Measurements from ENCODE around the gene CTRL.
A peak's percentile ranks its signal among the peaks of the same experiment; 100 is the strongest.

CTRL gene

DNA sequence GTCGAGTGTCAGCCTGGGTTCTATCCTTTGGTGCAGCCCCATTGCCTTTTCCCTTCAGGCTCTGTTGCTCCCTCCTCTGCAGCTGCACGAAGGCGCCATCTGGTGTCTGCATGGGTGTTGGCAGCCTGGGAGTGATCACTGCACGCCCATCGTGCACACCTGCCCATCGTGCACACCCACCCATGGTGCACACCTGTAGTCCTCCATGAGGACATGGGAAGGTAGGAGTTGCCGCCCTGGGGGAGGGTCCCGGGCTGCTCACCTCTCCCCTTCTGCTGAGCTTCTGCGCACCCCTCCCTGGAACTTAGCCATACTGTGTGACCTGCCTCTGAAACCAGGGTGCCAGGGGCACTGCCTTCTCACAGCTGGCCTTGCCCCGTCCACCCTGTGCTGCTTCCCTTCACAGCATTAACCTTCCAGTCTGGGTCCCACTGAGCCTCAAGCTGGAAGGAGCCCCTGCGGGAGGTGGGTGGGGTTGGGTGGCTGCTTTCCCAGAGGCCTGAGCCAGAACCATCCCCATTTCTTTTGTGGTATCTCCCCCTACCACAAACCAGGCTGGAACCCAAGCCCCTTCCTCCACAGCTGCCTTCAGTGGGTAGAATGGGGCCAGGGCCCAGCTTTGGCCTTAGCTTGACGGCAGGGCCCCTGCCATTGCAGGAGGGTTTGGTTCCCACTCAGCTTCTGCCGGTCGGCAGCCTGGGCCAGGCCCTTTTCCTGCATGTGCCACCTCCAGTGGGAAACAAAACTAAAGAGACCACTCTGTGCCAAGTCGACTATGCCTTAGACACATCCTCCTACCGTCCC is 2.9 kb downstream of the CTRL start:
- ChIA-PET POLR2A (no interaction called here), CTCF (interaction anchor here (0.7 to 16.7 kb wide), 31 partner anchors 8 to 444 kb away, joined by 3 to 227 read pairs (median 4); partner anchors contain the start of genes NRN1L and PSMB10)
- TF ChIP-seq, protein P1, sequence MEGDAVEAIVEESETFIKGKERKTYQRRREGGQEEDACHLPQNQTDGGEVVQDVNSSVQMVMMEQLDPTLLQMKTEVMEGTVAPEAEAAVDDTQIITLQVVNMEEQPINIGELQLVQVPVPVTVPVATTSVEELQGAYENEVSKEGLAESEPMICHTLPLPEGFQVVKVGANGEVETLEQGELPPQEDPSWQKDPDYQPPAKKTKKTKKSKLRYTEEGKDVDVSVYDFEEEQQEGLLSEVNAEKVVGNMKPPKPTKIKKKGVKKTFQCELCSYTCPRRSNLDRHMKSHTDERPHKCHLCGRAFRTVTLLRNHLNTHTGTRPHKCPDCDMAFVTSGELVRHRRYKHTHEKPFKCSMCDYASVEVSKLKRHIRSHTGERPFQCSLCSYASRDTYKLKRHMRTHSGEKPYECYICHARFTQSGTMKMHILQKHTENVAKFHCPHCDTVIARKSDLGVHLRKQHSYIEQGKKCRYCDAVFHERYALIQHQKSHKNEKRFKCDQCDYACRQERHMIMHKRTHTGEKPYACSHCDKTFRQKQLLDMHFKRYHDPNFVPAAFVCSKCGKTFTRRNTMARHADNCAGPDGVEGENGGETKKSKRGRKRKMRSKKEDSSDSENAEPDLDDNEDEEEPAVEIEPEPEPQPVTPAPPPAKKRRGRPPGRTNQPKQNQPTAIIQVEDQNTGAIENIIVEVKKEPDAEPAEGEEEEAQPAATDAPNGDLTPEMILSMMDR (IDR thresholded peaks at IDR 0.05; ENCODE audit: insufficient read depth, low read length, missing control alignments), result peak; percentile 94
- DNase-seq (ENCODE audit: low read depth, low spot score), result no peak
- H3K4me3 ChIP-seq (ENCODE audit: low read depth, low read length), result no peak overlapping the region

DNA sequence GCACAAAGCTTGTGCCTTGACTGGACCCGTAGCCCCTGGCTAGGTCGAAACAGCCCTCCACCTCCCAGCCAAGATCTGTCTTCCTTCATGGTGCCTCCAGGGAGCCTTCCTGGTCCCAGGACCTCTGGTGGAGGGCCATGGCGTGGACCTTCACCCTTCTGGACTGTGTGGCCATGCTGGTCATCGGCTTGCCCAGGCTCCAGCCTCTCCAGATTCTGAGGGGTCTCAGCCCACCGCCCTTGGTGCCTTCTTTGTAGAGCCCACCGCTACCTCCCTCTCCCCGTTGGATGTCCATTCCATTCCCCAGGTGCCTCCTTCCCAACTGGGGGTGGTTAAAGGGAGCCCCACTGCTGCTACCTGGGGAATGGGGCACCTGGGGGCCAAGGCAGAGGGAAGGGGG is 3.5 kb downstream of the CTRL start:
- ChIA-PET POLR2A (no interaction called here), CTCF (interaction anchor here (0.8 to 16.7 kb wide), 27 partner anchors 8 to 434 kb away, joined by 3 to 227 read pairs (median 5); partner anchors contain the start of genes NRN1L and PSMB10)
- no peak overlapping the region for H3K4me3 ChIP-seq (ENCODE audit: low read depth, low read length)
- DNase-seq (ENCODE audit: low read depth, low spot score), result no peak
- TF ChIP-seq, protein P1 (IDR thresholded peaks at IDR 0.05; ENCODE audit: insufficient read depth, low read length, missing control alignments), result no peak

DNA sequence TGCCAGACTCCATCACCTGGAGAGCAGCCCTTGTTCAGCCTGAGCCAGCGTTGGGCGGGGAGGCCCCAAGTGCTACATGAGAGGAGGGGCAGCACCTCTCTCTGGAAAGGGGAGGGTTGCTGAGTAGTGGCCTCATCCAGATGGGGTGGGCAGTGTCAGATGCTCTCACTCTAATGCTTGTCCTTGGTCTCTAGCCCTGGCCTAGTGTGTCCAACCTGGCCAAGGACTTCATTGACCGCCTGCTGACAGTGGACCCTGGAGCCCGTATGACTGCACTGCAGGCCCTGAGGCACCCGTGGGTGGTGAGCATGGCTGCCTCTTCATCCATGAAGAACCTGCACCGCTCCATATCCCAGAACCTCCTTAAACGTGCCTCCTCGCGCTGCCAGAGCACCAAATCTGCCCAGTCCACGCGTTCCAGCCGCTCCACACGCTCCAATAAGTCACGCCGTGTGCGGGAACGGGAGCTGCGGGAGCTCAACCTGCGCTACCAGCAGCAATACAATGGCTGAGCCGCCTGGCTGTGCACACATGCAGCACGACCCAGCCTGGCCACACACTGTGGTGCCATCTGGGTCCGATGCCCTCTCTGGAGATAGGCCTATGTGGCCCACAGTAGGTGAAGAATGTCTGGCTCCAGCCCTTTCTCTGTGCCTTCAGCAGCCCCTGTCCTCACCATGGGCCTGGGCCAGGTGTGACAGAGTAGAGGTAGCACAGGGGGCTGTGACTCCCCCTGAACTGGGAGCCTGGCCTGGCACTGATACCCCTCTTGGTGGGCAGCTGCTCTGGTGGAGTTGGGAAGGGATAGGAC is 4.3 kb downstream of the CTRL start:
- H3K4me3 ChIP-seq (ENCODE audit: low read depth, low read length), result no peak overlapping the region
- ChIA-PET POLR2A (no interaction called here), CTCF (interaction anchor here (1.1 to 16.7 kb wide), 13 partner anchors 7 to 433 kb away, joined by 3 to 227 read pairs (median 8); partner anchors contain the start of genes NRN1L and PSMB10)
- DNase-seq (ENCODE audit: low read depth, low spot score), result no peak
- TF ChIP-seq, protein P1 (IDR thresholded peaks at IDR 0.05; ENCODE audit: insufficient read depth, low read length, missing control alignments), result no peak

DNA sequence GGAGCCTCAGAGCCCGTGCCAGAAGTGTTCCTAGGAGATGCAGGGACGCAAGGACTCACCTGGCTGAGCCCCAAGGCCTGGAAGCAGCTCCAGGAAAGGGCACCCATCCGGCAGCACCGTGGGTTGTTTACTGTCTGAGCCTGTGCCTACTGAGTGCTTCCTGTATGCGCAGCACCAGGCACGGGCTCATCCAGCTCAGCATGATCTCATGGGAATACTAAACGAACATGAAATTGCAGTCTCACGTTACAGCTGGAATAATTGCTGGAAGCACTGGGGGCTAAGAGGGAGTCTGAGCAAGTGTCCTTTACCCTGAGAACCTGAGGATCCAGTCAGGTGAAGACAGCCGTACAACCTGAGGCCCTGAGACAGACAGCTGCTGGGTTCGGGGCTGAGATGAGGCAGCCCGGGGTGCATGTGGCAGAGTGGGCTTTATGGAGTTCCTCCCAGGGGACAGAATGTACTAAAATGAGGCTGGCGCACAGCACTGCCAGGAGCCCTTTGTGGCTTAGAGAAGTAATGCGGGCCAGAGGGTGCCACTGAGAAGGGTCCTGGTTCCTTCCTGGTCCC is 5.4 kb downstream of the CTRL start:
- no peak for DNase-seq (ENCODE audit: low read depth, low spot score)
- ChIA-PET CTCF (interaction anchor here (0.9 to 16.7 kb wide), 8 partner anchors 8 to 405 kb away, joined by 3 to 227 read pairs (median 14); partner anchors contain the start of gene NRN1L), POLR2A (no interaction called here)
- no peak overlapping the region for H3K4me3 ChIP-seq (ENCODE audit: low read depth, low read length)
- TF ChIP-seq, protein P1 (IDR thresholded peaks at IDR 0.05; ENCODE audit: insufficient read depth, low read length, missing control alignments), result peak; percentile 12

DNA sequence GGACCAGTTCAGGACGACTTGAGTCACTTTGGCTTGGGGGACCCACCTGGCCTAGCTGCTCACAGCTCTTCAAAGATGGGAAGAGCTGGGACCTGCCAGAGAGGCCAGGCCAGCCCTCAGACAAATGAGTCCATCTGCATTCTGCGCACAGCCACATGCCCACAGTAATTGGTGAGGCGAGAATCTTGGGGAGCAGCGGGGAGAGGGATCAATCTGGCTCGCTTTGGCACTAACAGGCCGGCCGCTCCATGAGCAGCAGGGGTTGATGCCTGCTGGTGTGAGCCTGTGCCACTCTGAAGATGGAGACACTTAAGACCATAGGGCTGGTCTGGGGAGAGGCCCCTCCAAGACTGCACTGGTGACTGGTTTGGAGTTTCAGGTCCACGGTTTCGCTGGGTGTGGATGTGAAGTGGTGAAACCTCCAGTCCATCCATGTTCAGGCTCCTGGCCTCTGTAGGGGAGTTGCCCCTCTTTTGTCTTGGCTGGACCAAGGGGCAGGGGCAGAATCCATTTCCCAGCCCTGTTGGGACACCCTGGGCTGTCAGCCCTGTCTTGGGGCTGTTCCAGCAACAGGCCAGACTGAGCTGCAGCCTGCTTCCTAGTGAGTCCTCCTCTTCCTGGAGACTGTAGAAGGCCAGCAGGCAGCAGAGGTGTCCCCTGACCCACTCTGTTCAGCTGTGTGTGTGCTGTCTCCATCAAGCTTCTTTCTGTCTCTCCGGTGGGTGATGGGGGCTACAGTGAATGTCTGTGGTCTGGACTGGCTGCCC is 7.3 kb downstream of the CTRL start:
- no peak for DNase-seq (ENCODE audit: low read depth, low spot score)
- TF ChIP-seq, protein P1 (IDR thresholded peaks at IDR 0.05; ENCODE audit: insufficient read depth, low read length, missing control alignments), result no peak
- ChIA-PET CTCF (interaction anchor here (0.6 to 16.7 kb wide), 10 partner anchors 10 to 410 kb away, joined by 3 to 227 read pairs (median 4); partner anchors contain the start of gene NRN1L), POLR2A (interaction anchor here (2.8 kb wide), 1 partner anchor 10 kb away, joined by 9 read pairs; no protein-coding TSS in a partner anchor)
- H3K4me3 ChIP-seq (ENCODE audit: low read depth, low read length), result no peak overlapping the region
